ENCODE measurements around the gene ARHGAP29.

DNA sequence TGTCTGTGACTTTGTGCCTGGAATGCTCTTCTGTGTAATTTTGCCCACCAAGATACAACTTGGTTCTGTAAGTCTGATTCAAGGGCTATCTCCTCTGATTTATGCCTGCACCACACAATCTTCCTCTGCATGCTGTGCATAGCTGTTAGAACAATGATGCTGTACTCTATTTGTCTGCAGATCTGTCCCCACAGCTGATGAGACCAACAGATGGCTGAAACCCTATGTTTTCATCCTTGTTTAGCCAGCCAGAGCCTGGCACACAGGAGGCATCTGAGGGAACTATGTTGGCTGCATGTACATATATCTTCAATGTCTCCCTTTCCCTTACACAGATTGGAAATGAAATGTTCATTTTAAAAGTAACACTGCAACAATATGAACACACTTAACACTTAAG, 58.5 kb downstream of the ARHGAP29 start:
- no peak for TF ChIP-seq MXI1 (IDR thresholded peaks at IDR 0.05; ENCODE audit: borderline replicate concordance, low read depth, low read length)
- TF ChIP-seq MAZ (IDR thresholded peaks at IDR 0.05; ENCODE audit: borderline replicate concordance, low read depth, low read length), result no peak
- no peak for TF ChIP-seq CTCF (conservative IDR thresholded peaks at IDR 0.05; ENCODE audit: low read depth, low read length)
- TF ChIP-seq CEBPB (IDR thresholded peaks at IDR 0.05; ENCODE audit: low read depth, low read length), result no peak
- no peak for TF ChIP-seq POLR2A (IDR thresholded peaks at IDR 0.05; ENCODE audit: low read depth, low read length)
- TF ChIP-seq USF2 (IDR thresholded peaks at IDR 0.05; ENCODE audit: low read depth, low read length), result no peak
- no peak for TF ChIP-seq RAD21 (IDR thresholded peaks at IDR 0.05; ENCODE audit: low read length)

All from IMR-90 (cell line).